B cell (primary cell): ENCODE measurements around the gene PPP2R3C. TPM values are rescaled to one million over a fixed set of nuclear protein-coding genes. Genes with fewer than 3 reads are reported as not detected.

Experiments used
- ATAC-seq: fragments of 200-7000 bp; cut with Tn5 transposase; one replicate; pipeline ENCODE4 v1.10.0; 2021; ENCODE audit warnings: low read depth, mild to moderate bottlenecking, moderate number of reproducible peaks, moderate library complexity
- CTCF ChIA-PET: fragments of 350-600 bp; sonication (Branson Sonifier 250); formaldehyde crosslinking; loops from one replicate; lab custom pipeline; 2021; ENCODE audit warnings: antibody characterized with exemption, inconsistent platforms; lab: Charles Lee
- POLR2A ChIA-PET: fragments of 350-600 bp; sonication (Branson Sonifier 250); formaldehyde crosslinking; loops from one replicate; lab custom pipeline; 2021; ENCODE audit warnings: antibody characterized with exemption; lab: Charles Lee
- DNase-seq: peaks from one replicate; pipeline ENCODE4 v3.0.0; 2013
- H2AFZ ChIP-seq: 2 replicates; pipeline ENCODE4 v1.6.1; 2012; ENCODE audit warnings: mild to moderate bottlenecking, low read depth, low read length; ENCODE audit not compliant: insufficient read depth, poor library complexity, severe bottlenecking
- H3K27ac ChIP-seq, 2 donors: 1 replicate in 1 of 2; 2 replicates in 1 of 2; pipeline ENCODE4 v1.5.1; 2012 to 2013; ENCODE audit warnings: low read length in 2 of 2, mild to moderate bottlenecking in 2 of 2, moderate library complexity in 1 of 2
- H3K27me3 ChIP-seq, 4 experiments: fragments of 200-600 bp in 1 of 4; sonication (generic) in 1 of 4; replicated peaks in 1 of 4; 1 replicate in 2 of 4; 2 replicates in 2 of 4; pipeline versions ENCODE4 v1.6.1 to v1.7.0; 2013 to 2016; ENCODE audit warnings: low read length in 3 of 4, mild to moderate bottlenecking in 2 of 4, mixed read lengths in 1 of 4, moderate library complexity in 1 of 4; ENCODE audit not compliant: insufficient read depth in 4 of 4, control insufficient read depth in 3 of 4; ENCODE audit errors: control extremely low read depth in 1 of 4
- H3K36me3 ChIP-seq, 2 experiments: replicated peaks in 1 of 2; 1 replicate in 1 of 2; 2 replicates in 1 of 2; pipeline versions ENCODE4 v1.6.1 to v1.7.1; 2013; ENCODE audit warnings: low read length in 1 of 2; ENCODE audit not compliant: insufficient read depth in 2 of 2, control insufficient read depth in 1 of 2; ENCODE audit errors: control extremely low read depth in 1 of 2, extremely low read depth in 1 of 2
- H3K4me1 ChIP-seq, 2 donors: fragments of 200-600 bp in 1 of 2; sonication (generic) in 1 of 2; 1 replicate in 1 of 2; 2 replicates in 1 of 2; pipeline versions ENCODE4 v1.5.1 to v1.6.1; 2013 to 2017; ENCODE audit warnings: low read length in 2 of 2; ENCODE audit not compliant: control insufficient read depth in 2 of 2, insufficient read depth in 2 of 2
- H3K4me2 ChIP-seq: replicated peaks from 2 replicates; pipeline ENCODE3; 2012; ENCODE audit warnings: mild to moderate bottlenecking, low read depth, low read length; ENCODE audit not compliant: poor library complexity, severe bottlenecking
- H3K4me3 ChIP-seq, 5 experiments: fragments of 200-600 bp in 1 of 5; sonication (generic) in 1 of 5; 1 replicate in 3 of 5; 2 replicates in 2 of 5; pipeline versions ENCODE4 v1.5.1 to v1.7.0; 2011 to 2016; ENCODE audit warnings: low read length in 4 of 5, mild to moderate bottlenecking in 4 of 5, low read depth in 2 of 5, control low read depth in 1 of 5, moderate library complexity in 1 of 5; ENCODE audit not compliant: insufficient read depth in 1 of 5; ENCODE audit errors: control extremely low read depth in 1 of 5, extremely low read depth in 1 of 5
- H3K79me2 ChIP-seq: fragments of 200-600 bp; sonication (generic); one replicate; pipeline ENCODE4 v1.6.0; 2016; ENCODE audit warnings: low read length; ENCODE audit not compliant: control insufficient read depth, insufficient read depth
- H3K9ac ChIP-seq: fragments of 200-600 bp; sonication (generic); 2 replicates; pipeline ENCODE4 v1.6.1; 2017; ENCODE audit warnings: mild to moderate bottlenecking, low read length, moderate library complexity
- H3K9me3 ChIP-seq, 3 donors: one replicate each; pipeline versions ENCODE4 v1.6.1 to v1.7.1; 2013; ENCODE audit warnings: low read length in 2 of 3; ENCODE audit not compliant: control insufficient read depth in 2 of 3, insufficient read depth in 1 of 3; ENCODE audit errors: control extremely low read depth in 1 of 3
- H4K20me1 ChIP-seq: 2 replicates; pipeline ENCODE4 v1.6.0; 2012; ENCODE audit warnings: mild to moderate bottlenecking, low read length; ENCODE audit not compliant: insufficient read depth, control insufficient read depth, poor library complexity, severe bottlenecking
- H3K27ac Mint-ChIP-seq: one replicate; pipeline ENCODE4 v1.8.0; 2021; ENCODE audit warnings: mixed read lengths
- H3K27me3 Mint-ChIP-seq: one replicate; pipeline ENCODE4 v1.8.0; 2021; ENCODE audit warnings: mixed read lengths
- H3K4me1 Mint-ChIP-seq: one replicate; pipeline ENCODE4 v1.8.0; 2021; ENCODE audit warnings: mixed read lengths
- H3K4me3 Mint-ChIP-seq: one replicate; pipeline ENCODE4 v1.8.0; 2021; ENCODE audit warnings: mixed read lengths
- H3K9me3 Mint-ChIP-seq: one replicate; pipeline ENCODE4 v1.8.0; 2022; ENCODE audit warnings: mixed read lengths; ENCODE audit not compliant: insufficient read depth
- CTCF ChIP-seq: fragments of 200-600 bp; IDR thresholded peaks from one replicate; pipeline ENCODE4 v1.8.0; 2022; ENCODE audit warnings: antibody characterized with exemption, mild to moderate bottlenecking
- EZH2 ChIP-seq: IDR thresholded peaks from 2 replicates; pipeline ENCODE4 v1.6.1; 2012; ENCODE audit warnings: borderline replicate concordance, low read depth, mild to moderate bottlenecking, moderate library complexity, low read length; ENCODE audit not compliant: insufficient read depth, poor library complexity, severe bottlenecking
- WGBS: methylation state at CpG from one replicate; pipeline ENCODE4 v1.1.5; 2013; ENCODE audit warnings: missing lambda C conversion rate; ENCODE audit not compliant: insufficient coverage; 5-methylcytosine and 5-hydroxymethylcytosine counted together
- intact Hi-C: fragments of 100-400 bp; cut with micrococcal nuclease; formaldehyde crosslinking; loops from one replicate; pipeline ENCODE4 v1.10.0; 2022
- polyA plus RNA-seq: library from polyadenylated mRNA; depleted of rRNA; stranded (reverse); fragments of >200 nt; gene quantifications from 2 replicates; pipeline ENCODE4 v1.2.3, GENCODE V29; 2012
- total RNA-seq, 2 donors: library from RNA; stranded (reverse); fragments of 120-200 nt in 1 of 2; gene quantifications; 1 replicate in 1 of 2; 2 replicates in 1 of 2; pipeline versions ENCODE4 v1.2.3 to v1.2.4, GENCODE V29; 2013 to 2022

PPP2R3C gene
- total and polyA plus RNA-seq, 2 donors (not counting 1 experiment from before 2014, with no cell fraction given), result 13.5 to 40.8 TPM

GRCh38 chr14:35122696-35123387 lies 1.1 kb upstream of the PPP2R3C start:
- intact Hi-C loops, result loop anchor here (1.0 to 5.0 kb wide), 9 partner anchors 77 to 703 kb away; partner anchors contain the start of genes BRMS1L, EAPP, FAM177A1 and NFKBIA
- peak overlapping the region; percentile 98 for H3K9ac ChIP-seq
- H3K27ac Mint-ChIP-seq, result peak overlapping the region; percentile 99
- peak overlapping the region; percentile 94 to 100 for H3K27ac ChIP-seq
- ChIA-PET CTCF (interaction anchor here (1.0 to 2.1 kb wide), 6 partner anchors 18 to 298 kb away, joined by 3 to 8 read pairs (median 4); partner anchors contain the start of genes BAZ1A, NFKBIA and SRP54), POLR2A (interaction anchor here (1.2 to 3.1 kb wide), 6 partner anchors 77 to 703 kb away, joined by 3 to 30 read pairs (median 7); partner anchors contain the start of genes BRMS1L, FAM177A1, NFKBIA and PSMA6)
- H3K27me3 Mint-ChIP-seq, result no peaks in the 10 kb centered on the region
- no peak for TF ChIP-seq EZH2
- TF ChIP-seq CTCF, result no peak
- peaks cover 19 to 24% of the 10 kb centered on the region in 2 donors for H3K4me1 ChIP-seq
- peak overlapping the region; percentile 93 for H2AFZ ChIP-seq
- H3K4me2 ChIP-seq, result peak overlapping the region; percentile 76
- H3K36me3 ChIP-seq, result peaks cover 0 to 3% of the 10 kb centered on the region in 2 experiments
- WGBS, result 17% methylated on average over 10 of the region's 23 CpGs
- H3K79me2 ChIP-seq, result peaks cover 65% of the 10 kb centered on the region
- no peaks in the 10 kb centered on the region for H3K9me3 ChIP-seq
- H3K9me3 Mint-ChIP-seq, result no peaks in the 10 kb centered on the region
- H3K4me1 Mint-ChIP-seq, result peaks cover 49% of the 10 kb centered on the region
- no peaks in the 10 kb centered on the region for H3K27me3 ChIP-seq
- no peak for ATAC-seq
- no peak for DNase-seq
- H3K4me3 ChIP-seq, result peak overlapping the region; percentile 70 to 97 (median 77)
- no peaks in the 10 kb centered on the region for H4K20me1 ChIP-seq
- H3K4me3 Mint-ChIP-seq, result peak overlapping the region; percentile 100
